Progenitor cell of endocrine pancreas (in vitro differentiated cells): ENCODE data around the gene C1orf94. TPM values are rescaled to one million over a fixed set of nuclear protein-coding genes. Genes with fewer than 3 reads are reported as not detected.

Experiments used
- DNase-seq: peaks from one replicate; pipeline ENCODE4 v3.0.0; 2021; ENCODE audit warnings: low spot score; ENCODE audit not compliant: unreplicated experiment
- H3K27ac Mint-ChIP-seq: 2 replicates; pipeline ENCODE4 v1.8.0; 2021; ENCODE audit warnings: mild to moderate bottlenecking, moderate library complexity, mixed read lengths
- H3K27me3 Mint-ChIP-seq: 2 replicates; pipeline ENCODE4 v1.8.0; 2021; ENCODE audit warnings: mixed read lengths
- H3K36me3 Mint-ChIP-seq: 2 replicates; pipeline ENCODE4 v1.8.0; 2022; ENCODE audit warnings: mixed read lengths; ENCODE audit not compliant: insufficient read depth
- H3K4me1 Mint-ChIP-seq: 2 replicates; pipeline ENCODE4 v1.8.0; 2021; ENCODE audit warnings: low read depth, mixed read lengths
- H3K4me3 Mint-ChIP-seq: 2 replicates; pipeline ENCODE4 v1.8.0; 2021; ENCODE audit warnings: low read depth, mild to moderate bottlenecking, moderate library complexity, mixed read lengths
- H3K9me3 Mint-ChIP-seq: 2 replicates; pipeline ENCODE4 v1.8.0; 2021; ENCODE audit warnings: low read depth, mixed read lengths
- total RNA-seq: library from RNA; stranded (reverse); gene quantifications from 2 replicates; pipeline ENCODE4 v1.2.1, GENCODE V29; 2021
- TF ChIP-seq, protein P1 (sequence below): fragments of 200-600 bp; sonication (generic); IDR thresholded peaks from one replicate; pipeline ENCODE4 v1.5.0; 2021; ENCODE audit warnings: antibody characterized with exemption, mild to moderate bottlenecking; ENCODE audit not compliant: unreplicated experiment

Gene C1orf94
- total RNA-seq, 1 donor from 2014 or later = not detected

DNA sequence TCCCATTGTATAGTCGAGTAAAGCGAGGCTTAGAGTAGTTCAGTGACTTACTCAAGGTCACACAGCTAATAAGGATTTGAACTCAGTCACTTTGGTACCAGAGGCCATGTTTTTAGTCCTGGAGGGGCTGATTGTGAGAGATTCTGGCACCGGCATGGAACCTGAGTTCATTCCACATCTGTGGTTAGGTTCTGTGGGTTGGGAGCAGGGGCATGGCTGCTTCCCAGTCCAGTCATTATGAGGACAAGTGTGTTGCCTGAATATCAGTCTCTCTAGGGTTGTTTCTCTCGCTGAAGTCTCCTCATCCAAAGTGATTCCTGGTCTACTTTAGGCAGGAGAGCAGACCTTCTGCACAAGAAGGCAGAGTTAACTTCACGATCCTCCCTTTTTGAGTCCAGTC is 90.6 kb downstream of the C1orf94 start:
- H3K27ac Mint-ChIP-seq = no peak overlapping the region
- TF ChIP-seq, protein P1, sequence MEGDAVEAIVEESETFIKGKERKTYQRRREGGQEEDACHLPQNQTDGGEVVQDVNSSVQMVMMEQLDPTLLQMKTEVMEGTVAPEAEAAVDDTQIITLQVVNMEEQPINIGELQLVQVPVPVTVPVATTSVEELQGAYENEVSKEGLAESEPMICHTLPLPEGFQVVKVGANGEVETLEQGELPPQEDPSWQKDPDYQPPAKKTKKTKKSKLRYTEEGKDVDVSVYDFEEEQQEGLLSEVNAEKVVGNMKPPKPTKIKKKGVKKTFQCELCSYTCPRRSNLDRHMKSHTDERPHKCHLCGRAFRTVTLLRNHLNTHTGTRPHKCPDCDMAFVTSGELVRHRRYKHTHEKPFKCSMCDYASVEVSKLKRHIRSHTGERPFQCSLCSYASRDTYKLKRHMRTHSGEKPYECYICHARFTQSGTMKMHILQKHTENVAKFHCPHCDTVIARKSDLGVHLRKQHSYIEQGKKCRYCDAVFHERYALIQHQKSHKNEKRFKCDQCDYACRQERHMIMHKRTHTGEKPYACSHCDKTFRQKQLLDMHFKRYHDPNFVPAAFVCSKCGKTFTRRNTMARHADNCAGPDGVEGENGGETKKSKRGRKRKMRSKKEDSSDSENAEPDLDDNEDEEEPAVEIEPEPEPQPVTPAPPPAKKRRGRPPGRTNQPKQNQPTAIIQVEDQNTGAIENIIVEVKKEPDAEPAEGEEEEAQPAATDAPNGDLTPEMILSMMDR = no peak
- no peaks in the 10 kb centered on the region for H3K9me3 Mint-ChIP-seq
- no peak for DNase-seq
- no peaks in the 10 kb centered on the region for H3K4me1 Mint-ChIP-seq
- H3K36me3 Mint-ChIP-seq = no peaks in the 10 kb centered on the region
- H3K4me3 Mint-ChIP-seq = no peak overlapping the region
- peaks cover 59% of the 10 kb centered on the region for H3K27me3 Mint-ChIP-seq

DNA sequence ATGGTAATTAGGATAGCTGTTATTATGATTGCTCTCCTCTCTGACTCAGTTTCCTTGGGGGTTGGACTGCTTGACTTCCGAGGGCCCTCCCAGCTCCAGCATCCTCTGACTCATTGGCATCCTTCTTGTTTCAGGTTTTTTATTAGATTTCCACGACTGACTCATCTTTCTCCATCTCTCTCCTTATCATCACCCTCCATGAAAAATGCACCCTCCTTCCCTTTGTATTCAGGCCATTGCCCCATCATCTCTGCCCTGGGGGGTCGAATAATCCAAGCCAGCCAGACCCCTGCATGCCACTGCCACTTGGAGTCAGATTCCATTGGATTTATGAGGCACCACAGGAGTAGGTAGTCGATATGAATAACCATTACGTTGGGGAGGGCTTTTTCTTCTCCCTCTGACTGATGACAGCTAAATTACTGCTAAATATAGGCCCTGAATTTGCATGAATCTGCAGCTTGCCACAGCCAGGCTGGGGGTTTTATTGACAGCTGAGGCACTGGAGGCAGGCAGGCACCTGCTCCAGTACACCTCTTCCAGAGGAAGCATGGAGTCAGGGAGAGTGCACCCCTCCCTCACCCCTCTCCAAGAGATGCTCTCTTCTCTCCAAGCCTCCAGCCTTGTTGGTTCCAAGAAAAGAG is 91.7 kb downstream of the C1orf94 start:
- no peak for DNase-seq
- Mint-ChIP-seq H3K4me1 (no peaks in the 10 kb centered on the region), H3K27ac (no peak overlapping the region)

More for the DNA sequence above, 91.7 kb downstream of the C1orf94 start:
- Mint-ChIP-seq H3K27me3 (peaks cover 62% of the 10 kb centered on the region), H3K36me3 (no peaks in the 10 kb centered on the region), H3K4me3 (no peak overlapping the region), H3K9me3 (no peaks in the 10 kb centered on the region)
- TF ChIP-seq, protein P1 = no peak

Other genes with a start within 250 kb of the C1orf94 start
- 0.11 and 0.38 TPM in 2 replicates for gene CSMD2, start 11.7 kb upstream of the C1orf94 start, total RNA-seq